OCI-LY3 (cell line): ENCODE data around the gene SLC66A2.

ENCODE experiments used
- H2AFZ ChIP-seq: fragments of 200-600, 300-600 bp; shearing (Covaris generic); 2 replicates; pipeline ENCODE4 v1.6.0; 2014; ENCODE audit warnings: antibody characterized with exemption, low read depth, low read length
- H3K27ac ChIP-seq: fragments of 200-600, 300-600 bp; sonication (generic); 2 replicates; pipeline ENCODE4 v1.5.1; 2014; ENCODE audit warnings: mild to moderate bottlenecking, low read length, moderate library complexity, mixed read lengths
- H3K27me3 ChIP-seq: fragments of 200-600, 300-600 bp; sonication (generic); 2 replicates; pipeline ENCODE4 v1.6.1; 2014; ENCODE audit warnings: low read depth, low read length, mixed read lengths
- H3K36me3 ChIP-seq: fragments of 200-600, 300-600 bp; sonication (generic); replicated peaks from 2 replicates; pipeline ENCODE3; 2014; ENCODE audit warnings: low read depth, low read length, mixed read lengths
- H3K4me1 ChIP-seq: fragments of 300-600, 200-600 bp; sonication (generic); 2 replicates; pipeline ENCODE4 v1.6.1; 2014; ENCODE audit warnings: low read length, mixed read lengths
- H3K4me2 ChIP-seq: fragments of 200-600, 300-600 bp; sonication (generic); 2 replicates; pipeline ENCODE4 v1.6.1; 2014; ENCODE audit warnings: low read length, mixed read lengths
- H3K4me3 ChIP-seq: fragments of 300-600, 200-600 bp; sonication (generic); 2 replicates; pipeline ENCODE4 v1.5.1; 2014; ENCODE audit warnings: antibody characterized with exemption, mild to moderate bottlenecking, low read length, moderate library complexity
- H3K79me2 ChIP-seq: fragments of 300-600, 200-600 bp; shearing (Covaris generic); 2 replicates; pipeline ENCODE4 v1.6.1; 2014; ENCODE audit warnings: mild to moderate bottlenecking, low read length, mixed read lengths
- H3K9ac ChIP-seq: fragments of 300-600, 200-600 bp; shearing (Covaris generic); 2 replicates; pipeline ENCODE4 v1.6.0; 2014; ENCODE audit warnings: mild to moderate bottlenecking, low read length, moderate library complexity
- H3K9me3 ChIP-seq: fragments of 200-600, 300-600 bp; shearing (Covaris generic); 2 replicates; pipeline ENCODE4 v1.6.1; 2014; ENCODE audit warnings: low read length, mixed read lengths; ENCODE audit not compliant: insufficient read depth
- H4K20me1 ChIP-seq: fragments of 200-600, 300-600 bp; sonication (generic); 2 replicates; pipeline ENCODE4 v1.6.1; 2016; ENCODE audit warnings: low read length, mixed read lengths; ENCODE audit not compliant: insufficient read depth
- CTCF ChIP-seq: fragments of 200-600, 300-600 bp; sonication (generic); IDR thresholded peaks from 2 replicates; pipeline ENCODE4 v1.5.1; 2014; ENCODE audit warnings: antibody characterized with exemption, low read length, low read depth
- EZH2phosphoT487 ChIP-seq: fragments of 200-600 bp; shearing (Covaris generic); IDR thresholded peaks from 2 replicates; pipeline ENCODE4 v1.6.1; 2018; ENCODE audit warnings: antibody characterized with exemption, mixed run types, low read depth

Gene SLC66A2

GRCh38 chr18:79916128-79916494, 35.3 kb downstream of the SLC66A2 start:
- H3K9me3 ChIP-seq = no peaks in the 10 kb centered on the region
- H3K27ac ChIP-seq = no peak overlapping the region
- no peak overlapping the region for H3K9ac ChIP-seq
- peaks cover 17% of the 10 kb centered on the region; the same call in 1 of the 2 replicates for H4K20me1 ChIP-seq
- H3K79me2 ChIP-seq = peaks cover 24% of the 10 kb centered on the region
- no peak overlapping the region for H3K4me2 ChIP-seq
- H2AFZ ChIP-seq = no peak overlapping the region
- peaks cover 67% of the 10 kb centered on the region for H3K36me3 ChIP-seq
- H3K4me1 ChIP-seq = no peaks in the 10 kb centered on the region
- no peak overlapping the region for H3K4me3 ChIP-seq
- H3K27me3 ChIP-seq = no peaks in the 10 kb centered on the region
- TF ChIP-seq CTCF (no peak), EZH2phosphoT487 (no peak)

GRCh38 chr18:79915161-79916127, 36.0 kb downstream of the SLC66A2 start:
- no peak overlapping the region for H3K4me2 ChIP-seq
- H3K4me3 ChIP-seq = no peak overlapping the region
- H3K27ac ChIP-seq = no peak overlapping the region
- no peak overlapping the region for H2AFZ ChIP-seq
- H4K20me1 ChIP-seq = peaks cover 17% of the 10 kb centered on the region; the same call in 1 of the 2 replicates
- no peaks in the 10 kb centered on the region for H3K9me3 ChIP-seq
- peaks cover 72% of the 10 kb centered on the region for H3K36me3 ChIP-seq
- H3K4me1 ChIP-seq = no peaks in the 10 kb centered on the region
- no peaks in the 10 kb centered on the region for H3K27me3 ChIP-seq
- TF ChIP-seq CTCF (no peak), EZH2phosphoT487 (no peak)
- H3K9ac ChIP-seq = no peak overlapping the region
- H3K79me2 ChIP-seq = peaks cover 31% of the 10 kb centered on the region

DNA sequence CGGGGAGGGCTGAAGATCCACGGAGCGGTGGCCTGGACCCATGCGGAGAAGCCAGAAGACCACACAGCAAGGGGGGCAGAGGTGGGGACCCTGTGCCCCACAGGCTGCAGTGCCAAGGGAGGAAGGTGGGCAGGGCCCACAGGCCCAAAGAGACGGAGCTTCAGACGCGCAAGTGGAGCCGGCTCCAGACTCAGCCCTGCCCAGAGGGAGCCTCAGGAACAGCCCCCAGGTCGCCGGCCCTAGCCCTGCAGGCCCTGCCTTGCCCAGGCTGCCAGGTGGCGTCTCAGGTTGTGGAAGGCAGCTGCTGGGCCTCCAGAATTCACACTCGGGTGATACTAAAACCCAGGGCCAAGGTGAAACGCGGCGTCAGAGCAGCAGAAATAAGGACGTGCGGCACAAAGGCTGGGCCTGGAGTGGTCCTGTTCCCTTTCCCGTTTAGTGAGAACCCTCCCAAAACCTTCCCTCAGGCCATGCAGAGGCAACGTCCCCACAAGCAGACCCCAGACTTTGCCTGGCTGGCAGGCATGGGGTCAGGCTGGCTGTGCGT, 36.8 kb downstream of the SLC66A2 start:
- Histone ChIP-seq H3K27ac (no peak overlapping the region), H3K4me1 (no peaks in the 10 kb centered on the region), H3K4me3 (no peak overlapping the region), H3K4me2 (no peak overlapping the region), H3K9ac (no peak overlapping the region), H3K79me2 (peaks cover 32% of the 10 kb centered on the region), H4K20me1 (peaks cover 17% of the 10 kb centered on the region; the same call in 1 of the 2 replicates), H3K9me3 (no peaks in the 10 kb centered on the region), H2AFZ (no peak overlapping the region), H3K27me3 (no peaks in the 10 kb centered on the region), H3K36me3 (peaks cover 74% of the 10 kb centered on the region)
- TF ChIP-seq EZH2phosphoT487 (no peak), CTCF (no peak)

DNA sequence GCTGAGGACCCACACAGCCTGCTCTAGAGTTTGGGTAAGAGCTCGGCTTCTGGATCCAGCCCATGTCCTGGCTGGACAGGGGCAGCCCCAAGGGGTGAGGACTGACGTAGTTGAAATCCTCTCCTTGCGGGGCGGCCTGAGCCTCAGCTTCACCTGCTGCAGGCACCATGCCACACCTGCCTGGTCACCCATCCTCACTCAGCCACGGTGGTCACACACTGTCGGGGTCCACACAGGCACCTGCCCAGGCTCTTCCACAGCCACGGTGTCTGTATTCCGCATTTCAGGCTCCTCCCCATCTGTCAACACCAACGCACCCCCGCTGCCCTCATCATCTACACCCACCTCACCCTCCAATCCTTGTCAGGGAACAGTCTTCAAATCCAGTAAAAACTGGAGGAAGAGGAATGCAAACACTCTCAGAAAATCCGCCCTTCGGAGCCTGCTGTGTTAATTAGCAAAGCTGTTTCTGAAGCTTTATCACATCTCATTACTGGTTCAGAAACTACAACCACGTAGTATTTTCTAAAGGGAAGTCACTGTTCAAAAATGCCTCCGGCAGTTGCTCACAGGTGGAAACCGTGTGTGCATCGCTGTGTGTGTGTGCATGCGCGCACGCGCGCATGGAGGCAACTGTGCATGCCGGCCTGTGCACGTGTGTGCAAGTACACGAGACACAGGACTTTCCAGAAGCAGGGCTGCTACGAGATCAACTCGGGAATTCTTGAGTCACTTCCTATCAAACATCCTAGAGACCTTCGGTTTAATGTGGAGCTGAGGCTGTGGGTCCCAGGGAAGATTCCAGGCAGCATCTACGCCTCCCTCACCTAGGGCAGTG, 38.2 kb downstream of the SLC66A2 start:
- TF ChIP-seq EZH2phosphoT487 = no peak
- no peak for TF ChIP-seq CTCF
- Histone ChIP-seq H3K4me2 (no peak overlapping the region), H3K79me2 (peaks cover 22% of the 10 kb centered on the region), H3K9ac (no peak overlapping the region), H4K20me1 (peaks cover 17% of the 10 kb centered on the region; the same call in 1 of the 2 replicates), H3K27ac (no peak overlapping the region), H3K36me3 (peaks cover 70% of the 10 kb centered on the region), H3K27me3 (no peaks in the 10 kb centered on the region), H3K4me3 (no peak overlapping the region), H2AFZ (no peak overlapping the region), H3K4me1 (no peaks in the 10 kb centered on the region), H3K9me3 (no peaks in the 10 kb centered on the region)
